Panc1 (cell line): Measurements from ENCODE around the gene CYTH3. TPM values are rescaled to one million over a fixed set of nuclear protein-coding genes. Genes with fewer than 3 reads are reported as not detected.

Experiments
- ATAC-seq: fragments of 200-7000 bp; cut with Tn5 transposase; 2 replicates; pipeline ENCODE4 v1.9.1; 2020; ENCODE audit warnings: mild to moderate bottlenecking, moderate library complexity
- BruUV-seq: library from RNA; stranded (reverse); fragments of 400-500 nt; replicated peaks from 2 replicates; lab custom pipeline; 2021; lab: Mats Ljungman, UMichigan
- CTCF ChIA-PET: fragments of 300-600 bp; sonication (Branson Sonifier 250); formaldehyde crosslinking; loops from one replicate; lab custom pipeline; 2022; ENCODE audit warnings: antibody characterized with exemption; lab: Charles Lee
- POLR2A ChIA-PET: fragments of 300-600 bp; sonication (Branson Sonifier 250); formaldehyde crosslinking; loops from one replicate; lab custom pipeline; 2022; ENCODE audit warnings: antibody characterized with exemption; lab: Charles Lee
- DNase-seq: peaks from one replicate; pipeline ENCODE4 v3.0.0-alpha.2; 2010; ENCODE audit warnings: low read depth, low spot score
- H3K27ac ChIP-seq: 2 replicates; pipeline ENCODE4 v1.5.1; 2011; ENCODE audit warnings: mild to moderate bottlenecking, low read length, inconsistent platforms
- H3K27me3 ChIP-seq: fragments of 200-500 bp; sonication (Bioruptor generic); 2 replicates; pipeline ENCODE4 v1.6.0; 2014; ENCODE audit warnings: low read length, inconsistent platforms; ENCODE audit not compliant: control insufficient read depth, insufficient read depth
- H3K36me3 ChIP-seq: fragments of 200-500 bp; sonication (Bioruptor generic); 2 replicates; pipeline ENCODE4 v1.5.1; 2014; ENCODE audit warnings: inconsistent platforms, mild to moderate bottlenecking, low read length, moderate library complexity; ENCODE audit not compliant: control insufficient read depth, insufficient read depth
- H3K4me1 ChIP-seq: 2 replicates; pipeline ENCODE4 v1.5.1; 2011; ENCODE audit warnings: inconsistent platforms, mild to moderate bottlenecking, low read length, moderate library complexity; ENCODE audit not compliant: control insufficient read depth, insufficient read depth
- H3K4me3 ChIP-seq, 2 experiments: 2 replicates each; pipeline ENCODE4 v1.5.1; 2011 to 2012; ENCODE audit warnings: low read depth in 2 of 2, low read length in 2 of 2, mild to moderate bottlenecking in 2 of 2, inconsistent platforms in 1 of 2, moderate library complexity in 1 of 2
- H3K9me3 ChIP-seq: fragments of 200-500 bp; sonication (Bioruptor generic); 2 replicates; pipeline ENCODE4 v1.5.1; 2014; ENCODE audit warnings: low read depth, mild to moderate bottlenecking, inconsistent platforms, low read length, moderate library complexity; ENCODE audit not compliant: control insufficient read depth, insufficient read depth
- CTCF ChIP-seq: fragments of 450-650 bp; IDR thresholded peaks from 2 replicates; pipeline ENCODE4 v1.5.1; 2017; ENCODE audit warnings: mild to moderate bottlenecking
- POLR2AphosphoS5 ChIP-seq: IDR thresholded peaks from 2 replicates; pipeline ENCODE4 v1.6.1; 2012; ENCODE audit warnings: mild to moderate bottlenecking, low read depth, low read length, moderate library complexity
- SIN3A ChIP-seq: IDR thresholded peaks from 2 replicates; pipeline ENCODE4 v1.6.1; 2012; ENCODE audit warnings: low read depth, mild to moderate bottlenecking, low read length, moderate library complexity, borderline replicate concordance; ENCODE audit not compliant: insufficient read depth
- TCF7L2 ChIP-seq: IDR thresholded peaks from 2 replicates; pipeline ENCODE4 v1.6.1; 2011; ENCODE audit warnings: mild to moderate bottlenecking, low read depth, low read length, inconsistent platforms
- in situ Hi-C: cut with HindIII; loops from 2 replicates; pipeline ENCODE4 v1.10.0; 2016; ENCODE audit warnings: low sequenced_read_pairs, low pct_unique_long_range_greater_than_20kb
- intact Hi-C: fragments of 100-400 bp; cut with micrococcal nuclease; formaldehyde crosslinking; loops from one replicate; pipeline ENCODE4 v1.10.0; 2022; ENCODE audit not compliant: unreplicated experiment
- total RNA-seq: library from RNA; stranded (reverse); gene quantifications from one replicate; pipeline ENCODE4 v1.2.1, GENCODE V29; 2021; ENCODE audit not compliant: unreplicated experiment
- TF ChIP-seq, protein P1 (sequence below), 2 experiments: IDR thresholded peaks; 2 replicates each; pipeline ENCODE4 v1.6.1; 2011 to 2012; ENCODE audit warnings: low read depth in 2 of 2, control low read depth in 1 of 2, low read length in 1 of 2, mild to moderate bottlenecking in 1 of 2, moderate library complexity in 1 of 2; ENCODE audit not compliant: insufficient read depth in 1 of 2

The CYTH3 gene
- total RNA-seq, 1 experiment from 2014 or later = 35.5 TPM

DNA sequence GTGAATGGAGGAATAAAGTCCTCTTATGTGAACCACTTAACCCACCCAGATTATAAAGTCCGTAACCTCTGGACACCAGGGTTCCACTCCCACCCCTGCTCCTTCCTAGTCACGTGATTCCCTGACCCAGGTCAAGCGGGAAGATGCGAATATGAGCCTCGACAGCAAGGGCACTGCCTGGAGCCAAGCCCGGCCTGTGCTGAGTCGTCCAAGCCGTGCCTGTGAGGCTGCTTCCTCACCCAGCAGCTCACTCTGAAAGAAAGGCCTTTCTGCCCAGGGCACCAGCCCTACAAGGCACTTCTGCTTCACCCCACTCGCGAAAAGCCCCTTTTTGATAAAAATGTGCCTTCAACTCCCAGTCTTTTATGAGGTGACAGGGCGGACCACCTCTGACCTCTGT, 85.8 kb downstream of the CYTH3 start:
- POLR2A ChIA-PET = no interaction called here

GRCh38 chr7:6182993-6183392, 89.4 kb downstream of the CYTH3 start:
- Histone ChIP-seq H3K27me3 (no peaks in the 10 kb centered on the region), H3K36me3 (no peaks in the 10 kb centered on the region), H3K4me1 (no peaks in the 10 kb centered on the region; the same call in 1 of the 2 replicates), H3K9me3 (no peaks in the 10 kb centered on the region), H3K27ac (no peak overlapping the region), H3K4me3 (no peak overlapping the region)
- DNase-seq = no peak
- no TSS peak for BruUV-seq
- no peak for ATAC-seq
- intact Hi-C loops (no loop called here), in situ Hi-C loops (no loop called here)
- POLR2A ChIA-PET = no interaction called here
- no peak for TF ChIP-seq POLR2AphosphoS5
- no peak for TF ChIP-seq TCF7L2
- TF ChIP-seq SIN3A = no peak
- TF ChIP-seq, protein P1, sequence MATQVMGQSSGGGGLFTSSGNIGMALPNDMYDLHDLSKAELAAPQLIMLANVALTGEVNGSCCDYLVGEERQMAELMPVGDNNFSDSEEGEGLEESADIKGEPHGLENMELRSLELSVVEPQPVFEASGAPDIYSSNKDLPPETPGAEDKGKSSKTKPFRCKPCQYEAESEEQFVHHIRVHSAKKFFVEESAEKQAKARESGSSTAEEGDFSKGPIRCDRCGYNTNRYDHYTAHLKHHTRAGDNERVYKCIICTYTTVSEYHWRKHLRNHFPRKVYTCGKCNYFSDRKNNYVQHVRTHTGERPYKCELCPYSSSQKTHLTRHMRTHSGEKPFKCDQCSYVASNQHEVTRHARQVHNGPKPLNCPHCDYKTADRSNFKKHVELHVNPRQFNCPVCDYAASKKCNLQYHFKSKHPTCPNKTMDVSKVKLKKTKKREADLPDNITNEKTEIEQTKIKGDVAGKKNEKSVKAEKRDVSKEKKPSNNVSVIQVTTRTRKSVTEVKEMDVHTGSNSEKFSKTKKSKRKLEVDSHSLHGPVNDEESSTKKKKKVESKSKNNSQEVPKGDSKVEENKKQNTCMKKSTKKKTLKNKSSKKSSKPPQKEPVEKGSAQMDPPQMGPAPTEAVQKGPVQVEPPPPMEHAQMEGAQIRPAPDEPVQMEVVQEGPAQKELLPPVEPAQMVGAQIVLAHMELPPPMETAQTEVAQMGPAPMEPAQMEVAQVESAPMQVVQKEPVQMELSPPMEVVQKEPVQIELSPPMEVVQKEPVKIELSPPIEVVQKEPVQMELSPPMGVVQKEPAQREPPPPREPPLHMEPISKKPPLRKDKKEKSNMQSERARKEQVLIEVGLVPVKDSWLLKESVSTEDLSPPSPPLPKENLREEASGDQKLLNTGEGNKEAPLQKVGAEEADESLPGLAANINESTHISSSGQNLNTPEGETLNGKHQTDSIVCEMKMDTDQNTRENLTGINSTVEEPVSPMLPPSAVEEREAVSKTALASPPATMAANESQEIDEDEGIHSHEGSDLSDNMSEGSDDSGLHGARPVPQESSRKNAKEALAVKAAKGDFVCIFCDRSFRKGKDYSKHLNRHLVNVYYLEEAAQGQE (IDR thresholded peaks at IDR 0.05; ENCODE audit: insufficient read depth in 1 of 2, low read depth in 2 of 2, low read length in 1 of 2) = no peak
- TF ChIP-seq CTCF = no peak
- CTCF ChIA-PET = no interaction called here

More for the DNA sequence above, 85.8 kb downstream of the CYTH3 start:
- in situ Hi-C loops (no loop called here), intact Hi-C loops (no loop called here)
- H3K27ac ChIP-seq = no peak overlapping the region
- TF ChIP-seq CTCF = no peak
- TF ChIP-seq, protein P1 (IDR thresholded peaks at IDR 0.05; ENCODE audit: insufficient read depth in 1 of 2, low read depth in 2 of 2, low read length in 1 of 2) = no peak
- TF ChIP-seq POLR2AphosphoS5 = no peak
- TF ChIP-seq SIN3A = no peak
- TF ChIP-seq TCF7L2 = no peak
- H3K4me3 ChIP-seq = no peak overlapping the region
- H3K36me3 ChIP-seq = no peaks in the 10 kb centered on the region
- no peak for DNase-seq
- BruUV-seq = no TSS peak
- CTCF ChIA-PET = interaction anchor here (0.7 kb wide), 1 partner anchor 185 kb away, joined by 5 read pairs; no protein-coding TSS in a partner anchor
- H3K27me3 ChIP-seq = no peaks in the 10 kb centered on the region
- H3K9me3 ChIP-seq = no peaks in the 10 kb centered on the region
- 0 out of 2 replicates have a peak, but pooled peaks have one; percentile 47 for ATAC-seq
- H3K4me1 ChIP-seq = no peaks in the 10 kb centered on the region
